AG09319 (cell line): ENCODE results near the gene TBXA2R.

Experiments used
- DNase-seq: peaks from one replicate; pipeline ENCODE4 v3.0.0-alpha.2; 2010; ENCODE audit warnings: low read depth; ENCODE audit errors: extremely low read depth
- TF ChIP-seq, protein P1 (sequence below): IDR thresholded peaks from 2 replicates; pipeline ENCODE4 v1.5.1; 2011; ENCODE audit warnings: low read depth, mild to moderate bottlenecking, inconsistent platforms, low read length, moderate library complexity

Gene TBXA2R

DNA sequence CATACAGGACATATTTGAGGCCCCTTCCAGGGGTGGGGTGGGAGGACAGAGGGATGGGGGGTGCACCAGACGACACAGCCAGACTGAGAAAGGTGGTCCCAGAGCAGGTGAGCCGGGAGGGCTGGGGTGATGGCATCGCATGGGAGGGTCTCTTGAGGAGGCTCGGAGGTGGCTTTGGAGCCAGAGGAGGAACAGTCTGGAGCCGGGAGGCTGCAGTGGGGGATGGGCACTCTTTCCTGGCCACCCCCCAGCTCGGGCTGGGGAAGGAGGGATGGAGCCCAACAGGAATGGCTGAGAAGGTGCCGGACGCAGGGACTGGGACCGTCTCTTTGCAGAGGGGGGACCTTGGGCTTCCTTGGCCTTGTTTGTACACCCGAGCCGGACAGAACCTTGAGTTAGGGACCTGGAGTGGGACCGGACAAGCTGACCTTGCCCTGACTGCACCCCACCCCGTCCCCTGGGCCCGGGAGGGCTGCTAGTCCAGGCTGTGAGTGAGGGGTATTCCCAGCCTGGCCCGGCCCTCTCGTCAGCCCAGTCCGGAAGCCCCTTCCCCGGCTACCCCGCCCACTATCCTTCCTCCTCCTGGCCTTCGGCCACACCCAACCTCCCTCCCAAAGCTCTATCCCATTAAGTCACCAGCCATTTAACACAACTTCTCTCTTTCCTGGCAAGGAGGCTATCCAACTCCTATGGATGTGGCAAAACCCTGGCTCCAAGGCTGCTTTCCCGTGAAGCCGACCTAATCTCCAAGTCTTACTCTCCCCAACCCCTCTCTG is 816 bp upstream of the TBXA2R start:
- DNase-seq: no peak
- TF ChIP-seq, protein P1, sequence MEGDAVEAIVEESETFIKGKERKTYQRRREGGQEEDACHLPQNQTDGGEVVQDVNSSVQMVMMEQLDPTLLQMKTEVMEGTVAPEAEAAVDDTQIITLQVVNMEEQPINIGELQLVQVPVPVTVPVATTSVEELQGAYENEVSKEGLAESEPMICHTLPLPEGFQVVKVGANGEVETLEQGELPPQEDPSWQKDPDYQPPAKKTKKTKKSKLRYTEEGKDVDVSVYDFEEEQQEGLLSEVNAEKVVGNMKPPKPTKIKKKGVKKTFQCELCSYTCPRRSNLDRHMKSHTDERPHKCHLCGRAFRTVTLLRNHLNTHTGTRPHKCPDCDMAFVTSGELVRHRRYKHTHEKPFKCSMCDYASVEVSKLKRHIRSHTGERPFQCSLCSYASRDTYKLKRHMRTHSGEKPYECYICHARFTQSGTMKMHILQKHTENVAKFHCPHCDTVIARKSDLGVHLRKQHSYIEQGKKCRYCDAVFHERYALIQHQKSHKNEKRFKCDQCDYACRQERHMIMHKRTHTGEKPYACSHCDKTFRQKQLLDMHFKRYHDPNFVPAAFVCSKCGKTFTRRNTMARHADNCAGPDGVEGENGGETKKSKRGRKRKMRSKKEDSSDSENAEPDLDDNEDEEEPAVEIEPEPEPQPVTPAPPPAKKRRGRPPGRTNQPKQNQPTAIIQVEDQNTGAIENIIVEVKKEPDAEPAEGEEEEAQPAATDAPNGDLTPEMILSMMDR: no peak

GRCh38 chr19:3606174-3606689 is 443 bp downstream of the TBXA2R start:
- no peak for DNase-seq
- TF ChIP-seq, protein P1: no peak

GRCh38 chr19:3605770-3606169 is 905 bp downstream of the TBXA2R start:
- TF ChIP-seq, protein P1: no peak
- DNase-seq: no peak

DNA sequence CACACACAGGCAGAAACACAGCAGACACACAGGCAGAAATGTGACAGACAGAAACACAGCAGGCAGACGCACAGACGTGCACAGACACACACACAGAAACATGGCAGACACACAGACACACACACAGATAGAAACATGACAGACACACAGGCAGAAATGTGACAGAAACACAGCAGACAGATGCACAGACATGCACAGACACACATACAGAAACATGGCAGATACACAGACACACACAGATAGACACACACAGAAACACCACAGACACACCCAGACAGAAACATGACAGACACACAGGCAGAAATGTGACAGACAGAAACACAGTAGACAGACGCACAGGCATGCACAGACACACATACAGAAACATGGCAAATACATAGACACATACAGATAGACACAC is 1.3 kb downstream of the TBXA2R start:
- TF ChIP-seq, protein P1: no peak
- no peak for DNase-seq

- no peak for DNase-seq
- TF ChIP-seq, protein P1: no peak
These were observed 1.7 kb downstream of the TBXA2R start for GRCh38 chr19:3604987-3605343.

GRCh38 chr19:3604227-3604986 is 2.3 kb downstream of the TBXA2R start:
- no peak for DNase-seq
- TF ChIP-seq, protein P1: no peak
